ENCODE results near the gene ACCSL. TPM values are rescaled to one million over a fixed set of nuclear protein-coding genes. Genes with fewer than 3 reads are reported as not detected.

ACCSL gene
- total RNA-seq, 2 donors from 2014 or later: not detected

DNA sequence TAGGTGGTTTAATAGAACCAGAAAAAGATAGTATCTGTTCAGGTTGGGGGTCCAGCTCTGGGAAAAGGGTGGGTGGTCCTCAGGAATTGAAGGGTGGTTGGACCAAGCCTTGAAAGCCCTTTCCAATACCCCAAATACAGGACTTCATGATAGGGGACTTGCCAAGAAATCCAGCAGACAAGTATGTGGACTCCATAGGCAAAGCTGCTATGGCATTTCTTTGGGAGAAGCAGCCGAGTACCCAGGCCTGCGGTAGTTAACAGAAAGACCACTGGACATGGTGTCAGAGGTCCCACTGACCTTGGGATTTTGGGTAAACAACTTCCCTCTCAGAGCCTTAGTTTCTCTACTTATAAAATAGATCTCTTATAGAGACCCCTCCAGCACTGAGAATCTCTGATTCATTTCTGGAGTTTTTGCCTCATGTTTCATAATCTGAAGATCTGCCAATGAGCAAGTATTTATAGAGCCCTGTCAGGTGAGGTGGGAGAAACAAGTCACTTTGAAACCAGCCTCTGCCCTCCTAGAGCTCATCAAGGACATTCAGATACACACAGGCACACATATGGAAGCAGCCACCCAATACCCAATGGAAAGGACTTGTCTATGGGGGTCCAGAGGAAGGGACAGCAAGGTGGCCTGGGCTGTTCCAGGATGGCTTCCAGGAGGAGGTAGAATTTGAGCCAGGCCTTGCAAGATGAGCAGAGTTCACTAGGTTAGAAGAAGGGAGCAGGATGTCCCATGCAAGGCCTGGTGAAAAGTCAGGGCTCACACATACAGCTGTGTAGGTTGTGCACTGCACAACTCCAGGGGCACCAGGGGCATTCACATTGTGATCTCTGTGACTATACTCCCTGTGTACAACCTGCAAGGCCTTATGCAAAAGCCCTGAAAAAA is 31.0 kb upstream of the ACCSL start:
- no peak for DNase-seq
- intact Hi-C loops (cut with DNase I, micrococcal nuclease): no loop called here
- no peak for ATAC-seq

DNA sequence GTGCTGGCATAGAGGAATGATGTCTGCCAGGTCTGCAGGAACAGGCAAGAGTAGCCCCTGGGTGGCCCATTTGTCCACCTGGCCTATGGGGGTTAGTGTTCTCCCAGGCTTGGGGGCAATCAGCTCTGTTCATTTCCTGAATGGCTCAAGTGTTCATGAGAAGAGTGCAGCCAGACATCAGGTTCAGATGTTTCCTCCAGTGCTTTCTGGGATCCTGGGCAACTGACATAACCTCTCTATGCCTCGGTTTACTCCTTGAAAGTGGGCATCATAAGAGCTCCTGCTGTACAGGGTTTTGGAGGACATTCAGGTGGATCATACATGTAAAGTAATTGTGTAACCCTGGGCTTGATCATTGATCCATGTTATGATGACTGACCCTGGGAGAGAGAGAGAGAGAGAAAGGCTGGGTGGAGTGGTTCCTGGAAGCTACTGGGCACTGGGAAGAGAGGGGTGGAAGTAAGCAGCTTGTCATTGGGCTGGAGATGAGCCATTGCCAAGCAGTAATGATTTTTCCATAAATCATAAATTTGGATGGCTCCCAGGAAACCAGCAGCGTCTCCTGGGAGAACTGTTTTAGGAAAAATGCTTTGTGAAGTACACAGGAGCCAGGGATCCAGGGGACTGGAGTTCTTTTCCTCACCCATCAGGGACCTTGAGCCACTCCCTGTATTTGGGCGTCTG is 30.2 kb upstream of the ACCSL start:
- no peak for ATAC-seq
- intact Hi-C loops (cut with DNase I, micrococcal nuclease): no loop called here

DNA sequence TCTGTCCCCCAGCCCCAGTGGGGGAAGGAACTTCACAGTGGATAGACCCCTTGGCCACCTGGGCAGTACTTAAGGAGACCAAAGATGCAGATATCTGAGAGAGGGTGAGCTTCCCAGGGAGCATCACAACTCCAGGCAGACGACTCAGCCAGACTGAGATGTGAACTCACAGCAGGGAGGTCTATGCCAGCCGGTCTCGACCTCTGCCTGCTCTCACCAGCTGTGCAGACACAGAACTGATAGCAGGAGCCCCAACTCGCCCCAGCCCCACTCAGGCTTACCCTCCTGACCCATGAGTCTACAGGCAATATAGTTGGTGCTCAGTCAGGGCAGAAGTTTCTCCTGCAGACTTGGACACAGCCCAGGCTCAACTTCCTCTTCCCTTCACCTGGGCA is 29.7 kb upstream of the ACCSL start:
- DNase-seq (no peak), ATAC-seq (no peak)
- intact Hi-C loops (cut with DNase I, micrococcal nuclease): no loop called here

More for the DNA sequence above, 30.2 kb upstream of the ACCSL start:
- DNase-seq: no peak

DNA sequence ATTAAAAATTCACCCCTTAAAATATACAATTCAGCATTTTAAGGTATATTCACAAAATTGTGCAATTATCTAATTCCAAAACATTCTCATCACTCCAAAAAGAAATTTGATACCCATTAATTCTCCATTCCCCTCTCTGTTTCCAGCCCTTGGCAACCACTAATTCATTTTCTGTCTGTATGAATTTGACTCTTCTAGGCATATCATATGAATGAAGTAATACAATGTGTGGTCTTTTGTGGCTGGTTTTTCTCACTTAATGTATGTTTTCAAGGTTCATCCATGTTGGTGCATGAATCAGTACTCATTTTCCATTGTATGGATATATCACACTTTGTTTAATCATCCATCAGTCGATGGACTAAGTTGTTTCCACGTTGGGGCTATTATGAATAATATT is 29.0 kb upstream of the ACCSL start:
- DNase-seq: no peak
- no peak for ATAC-seq
- intact Hi-C loops (cut with DNase I, micrococcal nuclease): no loop called here

DNA sequence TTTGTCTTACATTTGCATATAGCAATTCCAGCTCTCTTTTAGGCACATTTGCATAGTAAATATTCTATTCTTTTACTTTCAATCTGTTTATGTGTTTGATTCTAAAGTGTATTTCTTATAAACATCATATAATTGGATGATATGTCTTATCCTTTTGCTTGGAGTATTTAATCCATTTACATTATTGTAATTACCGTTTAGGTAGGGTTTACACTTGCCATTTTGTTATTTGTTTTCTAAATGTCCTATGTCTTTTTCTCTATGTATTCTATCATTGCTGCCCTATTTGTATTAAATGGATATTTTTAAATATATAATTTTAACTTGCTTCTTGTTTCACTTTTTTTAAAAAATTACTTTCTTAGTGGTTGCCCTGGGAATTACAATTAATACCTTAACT is 22.8 kb upstream of the ACCSL start:
- DNase-seq (no peak), ATAC-seq (no peak)
- intact Hi-C loops (cut with DNase I, micrococcal nuclease): no loop called here

DNA sequence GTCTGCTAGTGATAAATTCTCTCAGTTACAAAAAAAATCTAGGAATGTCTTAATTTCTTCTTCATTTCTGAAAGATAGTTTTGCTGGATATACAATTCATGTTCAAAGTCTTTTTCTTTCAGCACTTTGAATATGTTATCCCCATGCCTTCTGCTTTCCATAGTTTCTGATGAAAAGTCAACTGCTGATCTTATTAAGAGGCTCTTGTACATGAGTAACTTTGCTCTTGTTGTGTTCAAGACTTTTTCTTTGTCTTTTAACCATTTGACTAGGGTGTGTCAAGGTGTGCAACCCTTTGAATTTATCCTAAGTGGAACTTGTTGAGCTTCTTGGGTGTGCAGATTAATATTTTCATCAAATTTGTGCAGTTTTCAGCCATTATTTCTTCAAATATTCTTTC is 22.1 kb upstream of the ACCSL start:
- DNase-seq (no peak), ATAC-seq (no peak)
- intact Hi-C loops (cut with DNase I, micrococcal nuclease): no loop called here

DNA sequence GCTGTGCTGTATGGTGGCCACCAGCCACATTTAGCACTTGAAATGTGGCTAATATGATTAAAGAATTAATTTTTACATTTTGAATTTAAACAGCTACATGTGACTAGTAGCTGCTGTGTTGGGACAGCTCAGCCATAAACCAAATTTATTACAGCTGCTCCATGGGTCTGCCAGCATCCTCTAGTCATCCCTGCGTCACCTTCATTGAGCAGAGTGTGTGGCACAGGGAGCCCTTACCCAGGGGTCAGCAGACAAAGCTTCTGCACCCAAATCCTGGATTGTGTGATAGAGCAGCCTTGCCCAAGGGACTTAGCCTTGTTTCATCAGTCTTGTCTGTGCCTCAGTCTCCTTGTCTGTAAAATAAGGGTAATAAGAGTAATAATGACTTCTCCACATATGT is 19.4 kb upstream of the ACCSL start:
- no peak for ATAC-seq
- no peak for DNase-seq
- intact Hi-C loops (cut with DNase I, micrococcal nuclease): no loop called here

DNA sequence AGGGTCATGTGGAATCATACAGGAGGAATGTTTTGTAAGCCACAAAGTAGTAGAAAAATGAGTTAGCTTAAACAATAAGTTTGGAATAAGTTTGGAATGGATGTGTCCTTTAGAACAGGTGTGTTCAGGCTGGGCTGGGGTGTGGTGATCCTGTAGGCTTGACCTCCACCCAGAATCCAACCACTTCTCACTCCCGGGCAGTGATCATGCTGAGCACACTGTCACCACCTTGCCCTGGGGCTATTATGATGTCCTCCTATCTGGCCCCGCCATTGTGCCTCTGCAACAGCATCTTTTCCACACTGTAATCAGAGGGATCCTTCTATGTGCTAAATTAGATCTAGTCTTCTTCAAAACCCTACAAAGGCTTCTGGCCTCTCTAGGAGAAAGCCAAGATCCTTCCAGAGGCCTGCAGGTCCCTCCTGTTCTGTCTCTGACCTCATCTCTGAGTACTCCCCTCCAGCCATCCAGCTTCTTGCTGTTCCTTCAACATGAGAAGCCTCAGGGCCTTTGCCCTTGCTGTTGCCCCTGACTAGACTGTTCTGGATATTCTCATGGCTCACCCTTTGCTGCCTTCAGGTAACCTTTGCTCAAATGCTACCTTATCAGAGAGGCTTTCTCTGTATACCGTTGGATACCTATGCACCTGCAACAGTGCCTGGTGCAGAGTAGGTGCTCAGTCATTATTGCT is 18.8 kb upstream of the ACCSL start:
- ATAC-seq: no peak
- no peak for DNase-seq
- intact Hi-C loops (cut with DNase I, micrococcal nuclease): no loop called here

DNA sequence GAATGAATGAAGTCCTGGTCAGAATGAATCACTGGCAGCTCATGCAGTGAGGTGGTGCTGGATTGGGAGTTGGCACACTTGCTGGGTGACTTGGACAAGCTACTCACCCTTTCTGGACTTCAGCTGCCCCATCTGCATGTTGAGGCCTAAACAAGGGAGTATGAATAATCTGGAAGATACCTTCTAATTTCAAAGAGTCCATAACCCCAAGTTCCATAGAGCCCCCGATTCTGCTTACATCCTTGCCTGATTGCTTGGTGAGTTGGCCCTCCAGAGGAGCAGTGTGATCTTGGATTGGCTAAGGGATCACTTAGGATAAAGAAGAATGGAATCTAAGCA is 18.3 kb upstream of the ACCSL start:
- intact Hi-C loops (cut with DNase I, micrococcal nuclease): no loop called here
- ATAC-seq (no peak), DNase-seq (no peak)

DNA sequence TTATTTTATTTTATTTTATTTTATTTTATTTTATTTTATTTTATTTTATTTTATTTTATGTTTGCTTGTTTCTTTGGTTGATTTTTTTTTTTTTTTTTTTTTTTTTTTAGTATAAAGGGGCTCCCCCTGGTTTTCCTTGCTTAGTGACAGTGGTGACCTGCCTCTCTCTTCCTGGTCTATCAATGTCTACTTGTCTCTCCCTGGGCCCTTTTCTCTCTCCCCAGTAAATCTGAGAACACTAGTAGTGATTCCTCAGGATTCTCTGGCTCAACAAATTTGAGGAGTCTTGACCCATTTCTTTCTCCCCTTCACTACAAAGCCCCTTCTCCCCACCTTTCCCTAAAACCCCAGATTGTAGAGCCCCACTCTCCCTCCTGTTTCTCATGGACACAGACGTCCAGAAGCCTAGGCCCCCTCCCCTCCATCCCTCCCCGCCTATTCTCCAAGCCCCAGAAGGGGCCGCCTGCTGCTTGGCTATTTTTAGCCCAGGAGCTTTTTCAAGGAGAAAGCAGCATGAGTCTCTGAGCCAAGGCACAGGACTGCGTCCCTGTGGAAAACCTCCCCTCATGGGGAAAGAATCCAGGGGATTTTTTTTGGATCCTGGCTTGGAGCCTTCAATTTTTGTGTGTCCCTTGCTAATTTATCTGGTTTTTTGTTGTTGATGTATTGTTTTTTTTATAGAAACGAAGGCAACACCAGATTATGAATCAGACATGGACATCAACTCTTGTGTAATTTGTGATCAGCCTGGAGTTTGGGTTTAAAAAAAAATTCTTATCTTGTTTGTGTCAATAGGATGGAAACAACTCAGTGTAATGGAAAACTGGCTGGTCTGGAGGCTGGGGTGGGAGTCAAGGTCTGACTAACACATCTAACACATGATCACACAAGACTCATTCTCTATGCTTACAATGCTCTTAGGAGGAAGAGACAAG is 17.5 kb upstream of the ACCSL start:
- intact Hi-C loops (cut with DNase I, micrococcal nuclease): loop anchor here in 1 of 2 donors (10.0 kb wide), 1 partner anchor 145 kb away; the partner anchor contains the start of gene ALKBH3
- DNase-seq: no peak
- no peak for ATAC-seq

DNA sequence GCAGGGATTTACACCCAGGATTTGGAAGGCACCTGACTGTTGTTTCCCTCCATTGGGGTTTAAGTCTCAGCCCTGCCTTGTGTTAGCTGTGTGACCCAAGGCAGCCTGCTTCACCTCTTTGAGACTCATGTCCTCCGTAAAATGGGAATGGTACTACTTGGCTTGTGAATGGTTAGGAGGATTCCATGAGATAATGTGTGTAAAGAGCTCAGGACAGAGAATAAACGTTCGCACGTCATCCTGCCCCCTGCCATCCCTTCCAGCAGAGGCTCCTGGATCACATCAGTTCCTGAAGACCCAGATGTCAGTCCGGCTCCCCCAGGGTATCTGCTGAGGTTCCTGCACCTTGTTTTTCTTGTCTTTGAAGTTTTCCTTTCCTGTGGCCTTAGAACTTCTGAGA is 16.8 kb upstream of the ACCSL start:
- DNase-seq (no peak), ATAC-seq (no peak)
- intact Hi-C loops (cut with DNase I, micrococcal nuclease): loop anchor here in 1 of 2 donors (10.0 kb wide), 1 partner anchor 146 kb away; the partner anchor contains the start of gene ALKBH3

DNA sequence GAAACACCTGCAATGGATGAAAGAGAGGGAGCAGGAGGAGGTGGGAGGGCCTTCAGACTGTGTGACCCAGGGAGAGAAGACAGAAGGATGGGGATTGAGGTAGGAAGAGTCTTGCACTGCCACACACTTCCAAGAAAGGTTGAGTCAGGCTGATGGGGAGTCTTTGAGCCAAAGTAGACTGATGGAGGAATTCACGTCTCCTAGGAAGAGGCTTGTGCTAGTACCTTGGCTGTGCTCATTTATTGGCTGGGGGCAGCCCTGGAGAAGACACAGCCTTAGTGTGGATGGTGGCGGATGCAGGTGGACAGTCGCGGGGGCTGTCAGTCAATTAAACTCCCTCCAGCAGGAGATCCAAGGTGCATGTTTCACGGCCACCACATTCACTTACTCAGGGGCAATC is 16.2 kb upstream of the ACCSL start:
- intact Hi-C loops (cut with DNase I, micrococcal nuclease): loop anchor here in 1 of 2 donors (10.0 kb wide), 1 partner anchor 147 kb away; the partner anchor contains the start of gene ALKBH3

DNA sequence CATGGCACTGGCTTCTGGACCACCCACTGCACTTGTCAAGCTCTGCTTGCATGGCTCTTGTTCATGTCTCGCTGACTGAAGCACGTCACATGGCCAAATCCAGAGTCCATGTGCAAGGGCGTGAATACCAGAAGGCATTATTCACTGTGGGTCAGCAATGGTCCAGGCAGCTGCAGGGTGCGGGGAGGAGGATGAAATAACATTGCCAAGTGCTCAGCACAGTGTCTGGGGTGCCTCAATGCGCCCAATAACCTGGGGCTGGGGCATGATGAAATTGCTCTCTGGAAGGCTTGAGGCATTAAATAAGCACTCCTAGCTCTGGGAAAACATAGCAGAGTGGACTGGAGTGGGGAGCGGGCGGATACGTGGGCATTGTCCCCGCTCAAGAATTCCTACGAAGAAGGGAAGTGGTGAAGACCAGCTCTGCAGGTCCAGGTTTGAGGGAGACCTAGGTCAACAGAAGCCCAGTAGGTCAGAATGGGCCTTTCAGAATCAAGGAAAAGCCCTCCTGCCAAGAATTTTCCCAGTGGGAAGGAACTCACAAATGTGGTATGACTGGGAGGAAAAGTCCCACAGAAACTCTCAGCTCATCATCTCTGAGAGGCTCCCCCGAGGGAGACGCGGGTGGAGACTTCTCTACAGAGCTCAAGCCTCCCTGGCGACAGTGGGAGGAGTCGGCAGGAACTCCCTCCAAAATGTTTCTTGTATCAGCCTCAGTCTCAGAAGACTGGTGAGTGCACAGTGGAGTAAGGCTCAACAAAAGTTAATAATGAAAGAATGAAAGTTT is 15.3 kb upstream of the ACCSL start:
- DNase-seq: peak in 1 of 2 donors; percentile 30
- intact Hi-C loops (cut with DNase I, micrococcal nuclease): loop anchor here in 1 of 2 donors (10.0 kb wide), 1 partner anchor 148 kb away; the partner anchor contains the start of gene ALKBH3

More for the DNA sequence above, 16.2 kb upstream of the ACCSL start:
- ATAC-seq (no peak), DNase-seq (no peak)

DNA sequence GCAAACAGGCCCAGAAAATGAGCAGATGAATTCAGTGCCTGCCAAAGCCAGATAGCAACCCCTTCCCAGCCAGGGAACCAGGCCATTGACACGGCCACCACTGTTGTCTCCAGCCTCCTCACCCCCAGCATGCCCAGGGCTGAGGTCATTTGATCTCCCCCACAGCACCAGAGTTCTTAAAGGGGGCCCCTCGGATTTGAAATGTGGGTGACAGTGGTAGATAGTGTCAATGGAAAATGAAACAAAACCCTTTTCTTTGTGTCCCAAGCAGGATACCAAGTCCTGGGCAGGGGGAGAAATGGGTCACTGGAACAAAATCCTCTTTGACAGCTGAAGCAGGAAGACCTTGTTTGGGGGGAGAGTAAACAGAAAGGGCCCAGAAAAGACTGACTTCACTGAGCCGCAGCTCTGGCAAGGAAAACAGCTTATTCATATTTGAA is 14.3 kb upstream of the ACCSL start:
- no peak for ATAC-seq
- intact Hi-C loops (cut with DNase I, micrococcal nuclease): loop anchor here in 1 of 2 donors (10.0 kb wide), 1 partner anchor 149 kb away; the partner anchor contains the start of gene ALKBH3
- DNase-seq: no peak

More for the DNA sequence above, 15.3 kb upstream of the ACCSL start:
- no peak for ATAC-seq

DNA sequence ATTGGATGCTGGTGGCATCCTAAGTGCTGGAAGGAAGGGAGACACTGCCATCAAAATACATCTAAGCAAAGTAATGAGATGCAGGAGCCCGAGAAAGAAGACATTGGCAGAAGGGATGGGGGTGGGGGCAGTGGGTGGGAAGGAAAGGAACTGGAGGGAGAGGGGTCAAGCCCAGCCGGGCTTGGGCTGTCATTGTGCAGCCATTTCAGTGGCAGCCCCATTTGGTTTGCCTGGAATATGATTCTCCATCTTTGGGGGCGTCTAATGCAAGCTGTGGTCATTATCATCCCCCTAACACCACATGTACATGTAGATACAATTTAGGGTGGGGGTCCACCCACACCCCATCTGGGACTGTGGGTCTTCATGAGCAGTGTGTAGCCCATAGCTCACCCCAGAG is 13.9 kb upstream of the ACCSL start:
- DNase-seq (no peak), ATAC-seq (no peak)
- intact Hi-C loops (cut with DNase I, micrococcal nuclease): loop anchor here in 1 of 2 donors (10.0 kb wide), 1 partner anchor 149 kb away; the partner anchor contains the start of gene ALKBH3

DNA sequence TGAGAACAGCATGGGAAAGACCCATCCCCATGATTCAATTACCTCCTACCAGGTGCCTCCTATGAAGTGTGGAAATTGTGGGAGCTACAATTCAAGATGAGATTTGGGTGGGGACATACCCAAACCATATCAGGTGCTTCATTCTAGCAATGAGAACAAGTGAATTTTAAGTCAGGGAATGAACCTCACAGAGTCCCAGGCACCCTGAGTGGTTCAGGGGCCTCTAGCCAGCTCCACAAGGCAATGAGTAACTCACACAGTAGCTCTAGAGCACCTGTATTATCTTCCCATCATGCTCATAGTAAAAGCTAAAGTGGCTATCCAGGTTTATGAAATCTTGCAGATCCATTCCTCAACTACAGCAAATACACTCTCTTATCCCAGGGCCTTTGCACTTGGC is 13.1 kb upstream of the ACCSL start:
- no peak for ATAC-seq

More for the DNA sequence above, 13.1 kb upstream of the ACCSL start:
- intact Hi-C loops (cut with DNase I, micrococcal nuclease): loop anchor here (5.0 to 10.0 kb wide), 2 partner anchors 142 to 150 kb away; partner anchors contain the start of gene ALKBH3 (in 1 of the 2)
- no peak for DNase-seq
